Loucy (cell line): Measurements from ENCODE around the gene SLC5A1.
A peak's percentile ranks its signal among the peaks of the same experiment; 100 is the strongest.
"Not testable (repeated sequence)": the region's sequence is repeated elsewhere in the genome, so short reads cannot be mapped to it uniquely, and the experiment has no call there.

Experiments used
- H2AFZ ChIP-seq: fragments of 200-600 bp; sonication (generic); 2 replicates; pipeline ENCODE4 v1.6.0; 2016; ENCODE audit warnings: antibody characterized with exemption, mild to moderate bottlenecking, low read length, moderate library complexity
- H3F3A ChIP-seq: fragments of 200-600 bp; 2 replicates; pipeline ENCODE4 v1.6.0; 2016; ENCODE audit warnings: antibody characterized with exemption, low read depth, mild to moderate bottlenecking
- H3K27me3 ChIP-seq: fragments of 200-600 bp; sonication (generic); 2 replicates; pipeline ENCODE4 v1.6.1; 2014; ENCODE audit warnings: low read length, mild to moderate bottlenecking; ENCODE audit not compliant: insufficient read depth, poor library complexity, severe bottlenecking
- H3K36me3 ChIP-seq: fragments of 200-600 bp; sonication (generic); 2 replicates; pipeline ENCODE4 v1.6.1; 2016; ENCODE audit warnings: low read length; ENCODE audit not compliant: insufficient read depth
- H3K4me1 ChIP-seq: fragments of 200-600 bp; sonication (generic); 2 replicates; pipeline ENCODE4 v1.5.1; 2014; ENCODE audit warnings: low read length, mild to moderate bottlenecking; ENCODE audit not compliant: insufficient read depth, poor library complexity, severe bottlenecking
- H3K4me2 ChIP-seq: fragments of 200-600 bp; sonication (generic); 2 replicates; pipeline ENCODE4 v1.6.0; 2014; ENCODE audit warnings: antibody characterized with exemption, low read length, low read depth, mild to moderate bottlenecking; ENCODE audit not compliant: poor library complexity, severe bottlenecking
- H3K4me3 ChIP-seq: fragments of 200-600 bp; sonication (generic); 2 replicates; pipeline ENCODE4 v1.5.1; 2014; ENCODE audit warnings: low read length, mild to moderate bottlenecking, mixed read lengths; ENCODE audit not compliant: poor library complexity, severe bottlenecking
- H3K79me2 ChIP-seq: fragments of 200-600 bp; sonication (generic); 2 replicates; pipeline ENCODE4 v1.6.1; 2014; ENCODE audit warnings: low read length; ENCODE audit not compliant: insufficient read depth
- H3K9ac ChIP-seq: fragments of 200-600 bp; sonication (generic); 2 replicates; pipeline ENCODE4 v1.6.0; 2014; ENCODE audit warnings: mild to moderate bottlenecking, low read depth, low read length, moderate library complexity; ENCODE audit not compliant: poor library complexity, severe bottlenecking
- H3K9me2 ChIP-seq: fragments of 200-600 bp; sonication (generic); replicated peaks from 2 replicates; pipeline ENCODE4 v1.6.1; 2016; ENCODE audit warnings: low read depth, low read length, mixed read lengths
- H3K9me3 ChIP-seq: fragments of 200-600 bp; sonication (generic); 2 replicates; pipeline ENCODE4 v1.6.1; 2014; ENCODE audit warnings: mild to moderate bottlenecking, antibody characterized with exemption, low read length, low read depth; ENCODE audit not compliant: insufficient read depth
- H4K20me1 ChIP-seq: fragments of 200-600 bp; sonication (generic); 2 replicates; pipeline ENCODE4 v1.6.0; 2014; ENCODE audit warnings: antibody characterized with exemption, low read length, mild to moderate bottlenecking; ENCODE audit not compliant: insufficient read depth, poor library complexity, severe bottlenecking
- EZH2phosphoT487 ChIP-seq: fragments of 200-600 bp; IDR thresholded peaks from 2 replicates; pipeline ENCODE4 v1.6.1; 2018; ENCODE audit warnings: antibody characterized with exemption, mild to moderate bottlenecking, moderate library complexity, borderline replicate concordance
- TF ChIP-seq, protein P1 (sequence below): fragments of 200-600 bp; sonication (generic); conservative IDR thresholded peaks from 2 replicates; pipeline ENCODE4 v1.5.1; 2014; ENCODE audit warnings: mild to moderate bottlenecking, antibody characterized with exemption, low read length

SLC5A1 gene

DNA sequence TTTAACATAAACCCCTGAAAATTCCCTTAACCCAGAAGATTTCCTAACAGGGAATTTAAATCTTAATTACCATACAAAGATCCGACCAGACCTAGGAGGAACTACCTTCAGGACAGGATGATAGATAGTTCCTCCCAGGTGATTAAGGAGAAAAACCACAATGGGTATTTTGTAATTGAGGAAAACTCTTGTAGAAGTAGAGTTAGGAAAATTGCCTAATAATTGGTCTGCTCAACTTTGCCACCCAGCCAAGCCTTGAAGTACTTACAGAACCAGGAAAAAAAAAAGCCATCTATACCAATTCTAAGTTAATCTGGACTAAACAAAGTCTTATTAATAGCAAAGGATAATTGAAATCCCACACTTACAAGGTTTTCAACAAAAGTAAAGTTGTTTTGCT, 95.5 kb downstream of the SLC5A1 start:
- H3F3A ChIP-seq, H4K20me1 ChIP-seq, H3K79me2 ChIP-seq, H3K36me3 ChIP-seq, H3K27me3 ChIP-seq, H3K9me3 ChIP-seq, H3K9me2 ChIP-seq: not testable (repeated sequence)
- Histone ChIP-seq H3K4me1 (peaks cover 18% of the 10 kb centered on the region), H3K9ac (peak overlapping the region; percentile 68), H2AFZ (peak overlapping the region; percentile 92), H3K4me2 (peak overlapping the region; percentile 81), H3K4me3 (peak overlapping the region; percentile 76)

GRCh38 chr22:32140688-32141087, 97.6 kb downstream of the SLC5A1 start:
- not testable (repeated sequence) for H3K9me2 ChIP-seq, H3K27me3 ChIP-seq, H3K79me2 ChIP-seq, H3F3A ChIP-seq, H3K9me3 ChIP-seq, H3K9ac ChIP-seq, H2AFZ ChIP-seq, H3K36me3 ChIP-seq, H3K4me3 ChIP-seq, H4K20me1 ChIP-seq, H3K4me2 ChIP-seq
- TF ChIP-seq, protein P1, sequence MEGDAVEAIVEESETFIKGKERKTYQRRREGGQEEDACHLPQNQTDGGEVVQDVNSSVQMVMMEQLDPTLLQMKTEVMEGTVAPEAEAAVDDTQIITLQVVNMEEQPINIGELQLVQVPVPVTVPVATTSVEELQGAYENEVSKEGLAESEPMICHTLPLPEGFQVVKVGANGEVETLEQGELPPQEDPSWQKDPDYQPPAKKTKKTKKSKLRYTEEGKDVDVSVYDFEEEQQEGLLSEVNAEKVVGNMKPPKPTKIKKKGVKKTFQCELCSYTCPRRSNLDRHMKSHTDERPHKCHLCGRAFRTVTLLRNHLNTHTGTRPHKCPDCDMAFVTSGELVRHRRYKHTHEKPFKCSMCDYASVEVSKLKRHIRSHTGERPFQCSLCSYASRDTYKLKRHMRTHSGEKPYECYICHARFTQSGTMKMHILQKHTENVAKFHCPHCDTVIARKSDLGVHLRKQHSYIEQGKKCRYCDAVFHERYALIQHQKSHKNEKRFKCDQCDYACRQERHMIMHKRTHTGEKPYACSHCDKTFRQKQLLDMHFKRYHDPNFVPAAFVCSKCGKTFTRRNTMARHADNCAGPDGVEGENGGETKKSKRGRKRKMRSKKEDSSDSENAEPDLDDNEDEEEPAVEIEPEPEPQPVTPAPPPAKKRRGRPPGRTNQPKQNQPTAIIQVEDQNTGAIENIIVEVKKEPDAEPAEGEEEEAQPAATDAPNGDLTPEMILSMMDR, result peak; percentile 57
- peaks cover 18% of the 10 kb centered on the region for H3K4me1 ChIP-seq

- Histone ChIP-seq H3K9me2 (no peaks in the 10 kb centered on the region), H3K4me2 (no peak overlapping the region), H3K9ac (no peak overlapping the region), H3F3A (no peaks in the 10 kb centered on the region), H4K20me1 (no peaks in the 10 kb centered on the region), H3K9me3 (no peaks in the 10 kb centered on the region), H3K4me1 (peaks cover 16% of the 10 kb centered on the region), H3K79me2 (no peaks in the 10 kb centered on the region), H3K4me3 (no peak overlapping the region), H2AFZ (no peak overlapping the region), H3K36me3 (no peaks in the 10 kb centered on the region), H3K27me3 (no peaks in the 10 kb centered on the region)
- TF ChIP-seq, protein P1, result no peak
- TF ChIP-seq EZH2phosphoT487, result no peak
Observed at GRCh38 chr22:32142600-32142999, 99.5 kb downstream of the SLC5A1 start.

GRCh38 chr22:32144496-32145274, 101.6 kb downstream of the SLC5A1 start:
- Histone ChIP-seq H3K36me3 (no peaks in the 10 kb centered on the region), H4K20me1 (no peaks in the 10 kb centered on the region), H3K9me3 (no peaks in the 10 kb centered on the region), H3K4me2 (no peak overlapping the region), H3K27me3 (no peaks in the 10 kb centered on the region), H3K9ac (no peak overlapping the region), H3K4me1 (peaks cover 11% of the 10 kb centered on the region), H3K79me2 (no peaks in the 10 kb centered on the region), H3K4me3 (no peak overlapping the region), H3F3A (no peaks in the 10 kb centered on the region), H3K9me2 (no peaks in the 10 kb centered on the region), H2AFZ (no peak overlapping the region)
- TF ChIP-seq EZH2phosphoT487, result no peak
- TF ChIP-seq, protein P1, result no peak

- H3K27me3 ChIP-seq, H3K4me3 ChIP-seq, H3K36me3 ChIP-seq, H3K79me2 ChIP-seq, H3K9ac ChIP-seq, H2AFZ ChIP-seq, H4K20me1 ChIP-seq, H3K9me2 ChIP-seq, H3K4me2 ChIP-seq, H3K9me3 ChIP-seq, H3K4me1 ChIP-seq, H3F3A ChIP-seq: not testable (repeated sequence)
Observed at GRCh38 chr22:32147128-32147527, 104.1 kb downstream of the SLC5A1 start.
